CD4-positive, alpha-beta T cell (primary cell): ENCODE data around the gene ACAP2. TPM values are rescaled to one million over a fixed set of nuclear protein-coding genes. Genes with fewer than 3 reads are reported as not detected.
"Not testable (repeated sequence)": the region's sequence is repeated elsewhere in the genome, so short reads cannot be mapped to it uniquely, and the experiment has no call there.

Source experiments
- ATAC-seq: fragments of 200-7000 bp; cut with Tn5 transposase; one replicate; pipeline ENCODE4 v1.10.0; 2022; ENCODE audit warnings: mild to moderate bottlenecking; ENCODE audit not compliant: poor library complexity
- CTCF ChIA-PET: fragments of 350-600 bp; sonication (Branson Sonifier 250); formaldehyde crosslinking; loops from one replicate; lab custom pipeline; 2021; ENCODE audit warnings: antibody characterized with exemption, inconsistent platforms; lab: Charles Lee
- POLR2A ChIA-PET: fragments of 350-600 bp; sonication (Branson Sonifier 250); formaldehyde crosslinking; loops from one replicate; lab custom pipeline; 2021; ENCODE audit warnings: antibody characterized with exemption, inconsistent platforms; lab: Charles Lee
- DNase-seq, 14 experiments: peaks; one replicate each; pipeline ENCODE4 v3.0.0-alpha.2; 2013 to 2020; ENCODE audit warnings: mixed read lengths in 2 of 14
- H3K27ac ChIP-seq, 2 donors: one replicate each; pipeline versions ENCODE4 v1.5.1 to v1.7.0; 2013; ENCODE audit warnings: low read length in 2 of 2, low read depth in 1 of 2, mild to moderate bottlenecking in 1 of 2
- H3K27me3 ChIP-seq, 2 experiments: 1 replicate in 1 of 2; 2 replicates in 1 of 2; pipeline versions ENCODE4 v1.6.1 to v1.7.0; 2013; ENCODE audit warnings: low read length in 2 of 2, control low read depth in 1 of 2, mild to moderate bottlenecking in 1 of 2, moderate library complexity in 1 of 2; ENCODE audit not compliant: insufficient read depth in 2 of 2, control insufficient read depth in 1 of 2
- H3K36me3 ChIP-seq: one replicate; pipeline ENCODE4 v1.6.1; 2013; ENCODE audit warnings: low read length, control low read depth; ENCODE audit not compliant: insufficient read depth
- H3K4me1 ChIP-seq: one replicate; pipeline ENCODE4 v1.6.1; 2013; ENCODE audit warnings: low read length, control low read depth; ENCODE audit not compliant: insufficient read depth
- H3K4me3 ChIP-seq: one replicate; pipeline ENCODE4 v1.5.1; 2013; ENCODE audit warnings: mild to moderate bottlenecking, low read length, moderate library complexity
- H3K9me3 ChIP-seq, 2 experiments: 1 replicate in 1 of 2; 2 replicates in 1 of 2; pipeline versions ENCODE4 v1.6.1 to v1.7.0; 2013; ENCODE audit warnings: low read length in 2 of 2, mild to moderate bottlenecking in 2 of 2, control low read depth in 1 of 2, moderate library complexity in 1 of 2; ENCODE audit not compliant: control insufficient read depth in 1 of 2, insufficient read depth in 1 of 2
- H3K27ac Mint-ChIP-seq: one replicate; pipeline ENCODE4 v1.8.0; 2020; ENCODE audit warnings: mixed read lengths
- H3K27me3 Mint-ChIP-seq: one replicate; pipeline ENCODE4 v1.8.0; 2021; ENCODE audit warnings: mixed read lengths
- H3K36me3 Mint-ChIP-seq: one replicate; pipeline ENCODE4 v1.8.0; 2021; ENCODE audit warnings: low read depth, mixed read lengths
- H3K4me1 Mint-ChIP-seq: one replicate; pipeline ENCODE4 v1.8.0; 2021; ENCODE audit warnings: low read depth, mixed read lengths
- H3K4me3 Mint-ChIP-seq: one replicate; pipeline ENCODE4 v1.8.0; 2020; ENCODE audit warnings: mild to moderate bottlenecking, mixed read lengths
- H3K9me3 Mint-ChIP-seq: one replicate; pipeline ENCODE4 v1.8.0; 2020; ENCODE audit warnings: mixed read lengths
- intact Hi-C, 2 experiments: fragments of 100-400 bp; cut with DNase I in 1 of 2; cut with micrococcal nuclease in 1 of 2; formaldehyde crosslinking; loops; one replicate each; pipeline versions ENCODE4 v1.15.1 to v1.9.0; 2023 to 2025; cut with DNase I, micrococcal nuclease
- total RNA-seq, 174 experiments: library from RNA in 2 of 174; stranded (reverse) in 2 of 174; gene quantifications; one replicate each; pipeline ENCODE4 v1.2.3 and lab custom pipeline; 2021 to 2026
- TF ChIP-seq, protein P1 (sequence below): fragments of 200-600 bp; IDR thresholded peaks from one replicate; pipeline ENCODE4 v1.8.0; 2022; ENCODE audit warnings: antibody characterized with exemption, mild to moderate bottlenecking

ACAP2 gene
- total RNA-seq, 2 experiments from 2014 or later = 50.7 to 51.4 TPM

DNA sequence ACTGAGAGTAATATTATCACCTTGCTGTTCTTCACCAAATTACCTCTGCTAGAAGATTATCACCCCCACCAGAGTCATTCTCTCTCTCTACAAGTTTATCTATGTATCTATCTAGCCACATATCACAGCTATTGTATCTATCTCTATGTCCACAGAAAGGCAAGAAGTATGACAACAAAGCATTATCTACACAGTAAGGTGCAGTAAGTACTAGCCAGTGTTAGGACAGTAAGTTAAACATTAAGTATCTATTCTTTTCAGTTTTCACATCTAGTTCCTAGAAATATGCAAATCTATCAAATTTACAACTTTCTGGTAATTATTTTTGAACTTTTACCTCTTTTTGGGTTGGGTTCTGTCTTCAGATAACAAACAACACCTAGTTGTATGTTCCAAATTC is 145.4 kb downstream of the ACAP2 start:
- Mint-ChIP-seq H3K27ac (peak overlapping the region; percentile 2), H3K9me3 (no peaks in the 10 kb centered on the region), H3K36me3 (peaks cover 82% of the 10 kb centered on the region), H3K4me1 (no peaks in the 10 kb centered on the region), H3K27me3 (no peaks in the 10 kb centered on the region), H3K4me3 (no peak overlapping the region)
- ATAC-seq (no peak), DNase-seq (no peak)
- intact Hi-C loops = no loop called here
- peaks cover 62% of the 10 kb centered on the region for H3K36me3 ChIP-seq
- POLR2A ChIA-PET = no interaction called here
- H3K4me1 ChIP-seq = no peaks in the 10 kb centered on the region
- no peak overlapping the region for H3K27ac ChIP-seq
- H3K9me3 ChIP-seq = no peaks in the 10 kb centered on the region
- H3K27me3 ChIP-seq = no peaks in the 10 kb centered on the region
- CTCF ChIA-PET = interaction anchor here (1.0 kb wide), 1 partner anchor 26 kb away, joined by 3 read pairs; the partner anchor contains the start of gene XXYLT1
- H3K4me3 ChIP-seq = no peak overlapping the region
- TF ChIP-seq, protein P1, sequence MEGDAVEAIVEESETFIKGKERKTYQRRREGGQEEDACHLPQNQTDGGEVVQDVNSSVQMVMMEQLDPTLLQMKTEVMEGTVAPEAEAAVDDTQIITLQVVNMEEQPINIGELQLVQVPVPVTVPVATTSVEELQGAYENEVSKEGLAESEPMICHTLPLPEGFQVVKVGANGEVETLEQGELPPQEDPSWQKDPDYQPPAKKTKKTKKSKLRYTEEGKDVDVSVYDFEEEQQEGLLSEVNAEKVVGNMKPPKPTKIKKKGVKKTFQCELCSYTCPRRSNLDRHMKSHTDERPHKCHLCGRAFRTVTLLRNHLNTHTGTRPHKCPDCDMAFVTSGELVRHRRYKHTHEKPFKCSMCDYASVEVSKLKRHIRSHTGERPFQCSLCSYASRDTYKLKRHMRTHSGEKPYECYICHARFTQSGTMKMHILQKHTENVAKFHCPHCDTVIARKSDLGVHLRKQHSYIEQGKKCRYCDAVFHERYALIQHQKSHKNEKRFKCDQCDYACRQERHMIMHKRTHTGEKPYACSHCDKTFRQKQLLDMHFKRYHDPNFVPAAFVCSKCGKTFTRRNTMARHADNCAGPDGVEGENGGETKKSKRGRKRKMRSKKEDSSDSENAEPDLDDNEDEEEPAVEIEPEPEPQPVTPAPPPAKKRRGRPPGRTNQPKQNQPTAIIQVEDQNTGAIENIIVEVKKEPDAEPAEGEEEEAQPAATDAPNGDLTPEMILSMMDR = no peak

GRCh38 chr3:195296662-195297061 is 146.2 kb downstream of the ACAP2 start:
- ChIA-PET POLR2A (interaction anchor here (0.7 kb wide), 1 partner anchor 287 kb away, joined by 3 read pairs; the partner anchor contains the start of gene APOD), CTCF (no interaction called here)
- Histone ChIP-seq H3K27me3 (no peaks in the 10 kb centered on the region), H3K4me1 (no peaks in the 10 kb centered on the region), H3K36me3 (peaks cover 62% of the 10 kb centered on the region), H3K9me3 (no peaks in the 10 kb centered on the region), H3K27ac (no peak overlapping the region), H3K4me3 (no peak overlapping the region)
- intact Hi-C loops = no loop called here
- H3K9me3 Mint-ChIP-seq = no peaks in the 10 kb centered on the region
- H3K4me3 Mint-ChIP-seq = no peak overlapping the region
- DNase-seq = no peak
- TF ChIP-seq, protein P1 = no peak
- no peak overlapping the region for H3K27ac Mint-ChIP-seq
- H3K27me3 Mint-ChIP-seq = no peaks in the 10 kb centered on the region
- peaks cover 83% of the 10 kb centered on the region for H3K36me3 Mint-ChIP-seq
- no peak for ATAC-seq
- H3K4me1 Mint-ChIP-seq = no peaks in the 10 kb centered on the region

DNA sequence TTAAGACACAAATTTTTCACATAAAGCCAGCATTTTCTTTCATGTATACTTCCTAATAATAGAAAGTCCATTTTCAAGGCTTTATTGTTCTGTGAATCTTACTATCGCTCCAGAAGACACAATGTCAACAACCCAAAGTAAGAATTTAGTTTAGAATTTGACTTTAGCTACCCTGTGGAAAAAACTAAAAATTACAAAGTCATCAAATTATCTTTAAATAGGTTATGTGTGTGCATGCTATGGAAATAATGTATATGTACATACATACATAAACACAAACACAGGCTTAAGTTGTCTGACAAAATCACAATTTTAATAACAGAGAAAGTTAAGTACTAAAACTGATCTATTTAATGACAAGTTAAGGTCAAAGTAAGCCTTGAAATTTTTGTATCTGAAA is 151.7 kb downstream of the ACAP2 start:
- H3K27ac Mint-ChIP-seq = no peak overlapping the region
- Histone ChIP-seq H3K9me3 (no peaks in the 10 kb centered on the region), H3K4me3 (no peak overlapping the region), H3K4me1 (no peaks in the 10 kb centered on the region), H3K36me3 (peaks cover 79% of the 10 kb centered on the region), H3K27ac (no peak overlapping the region), H3K27me3 (no peaks in the 10 kb centered on the region)
- H3K27me3 Mint-ChIP-seq = no peaks in the 10 kb centered on the region
- intact Hi-C loops = no loop called here
- no peaks in the 10 kb centered on the region for H3K9me3 Mint-ChIP-seq
- TF ChIP-seq, protein P1 = no peak
- H3K4me1 Mint-ChIP-seq = peaks cover 5% of the 10 kb centered on the region
- CTCF ChIA-PET = interaction anchor here (1.1 kb wide), 1 partner anchor 20 kb away, joined by 4 read pairs; the partner anchor contains the start of gene XXYLT1
- ATAC-seq (no peak), DNase-seq (no peak)
- H3K36me3 Mint-ChIP-seq = peaks cover 91% of the 10 kb centered on the region
- H3K4me3 Mint-ChIP-seq = no peak overlapping the region
- POLR2A ChIA-PET = no interaction called here

- H3K4me3 Mint-ChIP-seq, DNase-seq, H3K4me3 ChIP-seq, H3K4me1 ChIP-seq, H3K27ac Mint-ChIP-seq, H3K9me3 Mint-ChIP-seq, H3K9me3 ChIP-seq, POLR2A ChIA-PET, intact Hi-C loops, H3K27me3 ChIP-seq, H3K27ac ChIP-seq, H3K27me3 Mint-ChIP-seq, ATAC-seq, H3K4me1 Mint-ChIP-seq: not testable (repeated sequence)
- H3K36me3 Mint-ChIP-seq = peaks cover 91% of the 10 kb centered on the region
- H3K36me3 ChIP-seq = peaks cover 81% of the 10 kb centered on the region
- CTCF ChIA-PET = interaction anchor here (1.1 kb wide), 1 partner anchor 20 kb away, joined by 4 read pairs; the partner anchor contains the start of gene XXYLT1
Measured at GRCh38 chr3:195290643-195291042, 152.2 kb downstream of the ACAP2 start.
